ENCODE measurements around the gene KCTD10.

The KCTD10 gene

GRCh38 chr12:109494348-109494881 is 17.3 kb upstream of the KCTD10 start:
- no peak for DNase-seq (ENCODE audit: low spot score)

- DNase-seq (ENCODE audit: low spot score), result no peak
These were observed 16.8 kb upstream of the KCTD10 start for GRCh38 chr12:109493938-109494337.

- no peak for DNase-seq (ENCODE audit: low spot score)
These were observed 16.0 kb upstream of the KCTD10 start for GRCh38 chr12:109493090-109493489.

GRCh38 chr12:109492371-109492770 is 15.3 kb upstream of the KCTD10 start:
- no peak for DNase-seq (ENCODE audit: low spot score)

GRCh38 chr12:109491671-109492070 is 14.6 kb upstream of the KCTD10 start:
- DNase-seq (ENCODE audit: low spot score), result no peak

GRCh38 chr12:109489955-109490565 is 13.0 kb upstream of the KCTD10 start:
- no peak for DNase-seq (ENCODE audit: low spot score)

GRCh38 chr12:109489016-109489954 is 12.2 kb upstream of the KCTD10 start:
- no peak for DNase-seq (ENCODE audit: low spot score)

- DNase-seq (ENCODE audit: low spot score), result no peak
These were observed 11.1 kb upstream of the KCTD10 start for GRCh38 chr12:109488051-109488665.

GRCh38 chr12:109487181-109488050 is 10.3 kb upstream of the KCTD10 start:
- no peak for DNase-seq (ENCODE audit: low spot score)

GRCh38 chr12:109485201-109485600 is 8.1 kb upstream of the KCTD10 start:
- no peak for DNase-seq (ENCODE audit: low spot score)

GRCh38 chr12:109483346-109483745 is 6.2 kb upstream of the KCTD10 start:
- DNase-seq (ENCODE audit: low spot score), result no peak

- DNase-seq (ENCODE audit: low spot score), result no peak
These were observed 5.8 kb upstream of the KCTD10 start for GRCh38 chr12:109482894-109483293.

GRCh38 chr12:109482491-109482890 is 5.4 kb upstream of the KCTD10 start:
- DNase-seq (ENCODE audit: low spot score), result no peak

- no peak for DNase-seq (ENCODE audit: low spot score)
These were observed 4.8 kb upstream of the KCTD10 start for GRCh38 chr12:109481863-109482262.

- DNase-seq (ENCODE audit: low spot score), result no peak
These were observed 3.3 kb upstream of the KCTD10 start for GRCh38 chr12:109480356-109480755.

GRCh38 chr12:109479761-109480160 is 2.7 kb upstream of the KCTD10 start:
- no peak for DNase-seq (ENCODE audit: low spot score)

- DNase-seq (ENCODE audit: low spot score), result no peak
These were observed 839 bp upstream of the KCTD10 start for GRCh38 chr12:109477963-109478315.

- DNase-seq (ENCODE audit: low spot score), result no peak
These were observed 304 bp downstream of the KCTD10 start for GRCh38 chr12:109476807-109477184.

GRCh38 chr12:109475993-109476806 is 900 bp downstream of the KCTD10 start:
- no peak for DNase-seq (ENCODE audit: low spot score)

GRCh38 chr12:109475121-109475520 is 2.0 kb downstream of the KCTD10 start:
- no peak for DNase-seq (ENCODE audit: low spot score)

All from hematopoietic multipotent progenitor cell treated with erythropoietin and hydrocortisone succinate and interleukin-3 and kit ligand, for 15 days (in vitro differentiated cells).